VCaP (cell line): ENCODE data around the gene STN1.

Experiments
- H3K27ac ChIP-seq: fragments of 450-650 bp; 2 replicates; pipeline ENCODE4 v1.5.1; 2017
- CTCF ChIP-seq: fragments of 450-650 bp; conservative IDR thresholded peaks from 2 replicates; pipeline ENCODE4 v1.5.1; 2017; ENCODE audit warnings: mild to moderate bottlenecking, moderate library complexity

The STN1 gene

GRCh38 chr10:103854686-103855391, 63.1 kb downstream of the STN1 start:
- TF ChIP-seq CTCF, result peak; percentile 65; the same call in 1 of the 2 replicates
- peak overlapping the region; percentile 74 for H3K27ac ChIP-seq

GRCh38 chr10:103854265-103854685, 63.7 kb downstream of the STN1 start:
- H3K27ac ChIP-seq, result peak overlapping the region; percentile 74

GRCh38 chr10:103853428-103854264, 64.3 kb downstream of the STN1 start:
- peak overlapping the region; percentile 74; the same call in 1 of the 2 replicates for H3K27ac ChIP-seq
- no peak for TF ChIP-seq CTCF

More at GRCh38 chr10:103854265-103854685, 63.7 kb downstream of the STN1 start:
- no peak for TF ChIP-seq CTCF

GRCh38 chr10:103852856-103853255, 65.1 kb downstream of the STN1 start:
- H3K27ac ChIP-seq, result peak overlapping the region; percentile 37
- no peak for TF ChIP-seq CTCF

- TF ChIP-seq CTCF, result no peak
- H3K27ac ChIP-seq, result peak overlapping the region; percentile 37
Measured at GRCh38 chr10:103852189-103852711, 65.7 kb downstream of the STN1 start.

- no peak for TF ChIP-seq CTCF
- H3K27ac ChIP-seq, result peak overlapping the region; percentile 37
Measured at GRCh38 chr10:103851261-103851660, 66.7 kb downstream of the STN1 start.

- H3K27ac ChIP-seq, result peak overlapping the region; percentile 37; the same call in 1 of the 2 replicates
- no peak for TF ChIP-seq CTCF
Measured at GRCh38 chr10:103850572-103850895, 67.5 kb downstream of the STN1 start.
